SKM-1 (cell line): Measurements from ENCODE around the gene ABCA3.
A peak's percentile ranks its signal among the peaks of the same experiment; 100 is the strongest.
"Not testable (repeated sequence)": the region's sequence is repeated elsewhere in the genome, so short reads cannot be mapped to it uniquely, and the experiment has no call there.

Source experiments
- DNase-seq: peaks from one replicate; lab custom pipeline; 2025; ENCODE audit not compliant: unreplicated experiment; lab: John Stamatoyannopoulos, UW

The ABCA3 gene

GRCh38 chr16:2257726-2258125 is 82.8 kb downstream of the ABCA3 start:
- DNase-seq = no peak

- no peak for DNase-seq
These were observed 83.9 kb downstream of the ABCA3 start for GRCh38 chr16:2256531-2257140.

- DNase-seq = no peak
These were observed 87.2 kb downstream of the ABCA3 start for GRCh38 chr16:2253293-2253692.

DNA sequence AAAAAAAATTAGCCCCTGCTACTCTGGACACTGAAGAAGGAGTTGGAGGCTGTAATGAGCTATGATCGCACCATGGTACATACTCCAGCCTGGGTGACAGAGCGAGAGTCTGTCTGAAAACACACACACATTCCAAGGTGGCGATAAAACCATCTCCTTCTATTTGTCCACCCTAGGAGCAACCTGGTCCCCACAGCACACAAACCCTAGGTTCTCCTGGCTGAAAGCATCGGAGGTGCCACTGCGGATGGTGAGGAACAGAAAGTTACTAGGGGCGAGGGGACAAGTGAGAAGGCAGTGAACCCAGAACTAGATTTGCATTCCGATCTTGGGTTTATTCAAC is 87.8 kb downstream of the ABCA3 start:
- no peak for DNase-seq

- peak; percentile 85 for DNase-seq
These were observed 89.0 kb downstream of the ABCA3 start, which contains the start of gene ECI1 for GRCh38 chr16:2251296-2252111. Gene ECI1, minus strand, starts transcription at chr16:2251587. Its CDS starts 21 bp downstream, at chr16:2251566.

DNA sequence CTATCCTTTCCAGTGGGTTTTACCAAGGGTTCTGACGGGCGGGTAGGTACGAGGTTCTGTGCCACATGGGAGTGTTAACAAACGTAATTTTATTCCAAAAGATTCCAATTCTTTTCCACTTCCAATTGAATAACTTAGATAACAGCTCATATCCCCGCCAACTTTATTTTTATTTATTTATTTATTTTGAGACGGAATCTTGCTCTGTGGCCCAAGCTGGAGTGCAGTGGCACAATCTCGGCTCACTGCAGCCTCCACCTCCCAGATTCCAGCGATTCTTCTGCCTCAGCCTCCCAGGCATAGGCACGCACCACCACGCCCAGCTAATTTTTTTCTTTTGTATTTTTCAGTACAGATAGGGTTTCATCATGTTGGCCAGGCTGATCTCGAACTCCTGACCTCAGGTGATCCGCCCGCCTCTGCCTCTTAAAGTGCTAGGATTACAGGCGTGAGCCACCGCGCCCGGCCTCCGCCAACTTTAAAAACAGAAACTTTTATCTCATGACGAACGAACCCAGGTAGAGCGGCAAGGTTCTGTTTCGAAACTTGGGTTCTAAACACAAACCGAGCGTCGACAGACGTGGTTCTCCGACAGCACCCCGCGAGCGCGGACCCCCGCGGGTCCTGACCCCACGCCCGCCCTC is 89.8 kb downstream of the ABCA3 start:
- no peak for DNase-seq

DNA sequence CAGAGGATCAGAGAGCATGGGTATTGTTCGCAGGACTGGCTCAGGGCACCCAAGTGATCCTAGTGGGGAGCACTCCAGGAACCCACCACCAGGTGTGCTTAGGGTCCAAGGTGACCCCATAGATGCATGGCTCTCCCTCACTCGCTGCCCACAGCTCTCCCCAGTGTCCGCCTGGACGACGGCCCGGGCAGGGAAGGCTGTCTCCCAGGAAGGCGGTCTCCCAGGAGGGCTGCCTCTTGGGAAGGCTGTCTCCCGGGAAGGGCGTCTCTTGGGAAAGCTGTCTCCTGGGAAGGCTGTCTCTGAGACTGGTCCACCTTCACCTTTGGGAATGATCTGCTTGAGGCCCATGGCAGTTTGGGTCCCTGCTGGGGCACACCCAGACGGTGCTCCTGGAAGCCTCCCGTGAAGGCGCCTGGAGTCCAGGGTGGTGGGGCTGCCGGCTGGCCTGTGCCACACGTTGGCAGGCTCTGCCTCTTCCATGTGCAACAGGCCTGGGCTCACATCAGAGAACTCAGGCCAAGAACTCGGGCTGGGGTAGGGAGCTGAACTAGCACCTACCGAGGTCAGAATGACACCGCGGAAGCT is 94.1 kb downstream of the ABCA3 start:
- no peak for DNase-seq

DNA sequence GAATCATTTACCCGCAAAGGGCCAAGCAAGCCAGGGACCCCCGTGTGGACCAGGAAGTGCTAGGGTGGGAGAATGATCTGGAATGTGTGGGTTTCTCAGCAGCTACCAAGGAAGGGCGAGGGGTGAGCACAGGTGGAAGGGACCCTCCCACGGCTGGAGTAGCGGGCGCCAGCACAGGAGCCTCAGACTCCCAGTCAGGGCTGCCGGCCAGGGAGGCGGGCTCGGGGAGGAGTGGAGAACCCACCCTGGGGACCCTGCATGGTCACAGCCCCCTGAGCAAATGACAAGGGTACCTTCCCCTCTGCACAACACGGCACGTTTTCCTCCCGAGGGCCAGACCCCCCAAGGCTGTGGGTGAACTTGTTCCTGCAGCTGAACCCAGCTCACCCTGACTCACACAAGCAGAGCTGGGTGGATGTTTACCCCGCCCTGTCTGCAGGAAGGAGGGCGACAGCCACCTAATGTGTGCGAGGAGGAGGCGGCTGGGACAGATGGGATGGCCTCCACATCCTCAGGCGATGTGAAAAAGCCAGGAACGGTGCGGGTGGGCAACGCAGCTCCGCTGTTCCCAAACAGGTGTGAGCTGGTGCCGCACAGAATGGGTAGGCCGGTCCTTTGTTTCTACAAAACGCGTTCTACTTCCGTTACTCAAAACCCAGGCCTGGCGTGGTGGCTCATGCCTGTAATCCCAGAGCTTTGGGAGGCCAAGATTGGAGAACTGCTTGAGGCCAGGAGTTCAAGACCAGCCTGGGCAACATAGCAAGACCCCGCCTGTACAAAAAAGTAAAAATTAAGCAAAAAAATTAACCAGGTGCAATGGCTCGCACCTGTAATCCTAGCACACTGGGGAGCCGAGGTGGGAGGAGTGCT is 95.4 kb downstream of the ABCA3 start:
- no peak for DNase-seq

DNA sequence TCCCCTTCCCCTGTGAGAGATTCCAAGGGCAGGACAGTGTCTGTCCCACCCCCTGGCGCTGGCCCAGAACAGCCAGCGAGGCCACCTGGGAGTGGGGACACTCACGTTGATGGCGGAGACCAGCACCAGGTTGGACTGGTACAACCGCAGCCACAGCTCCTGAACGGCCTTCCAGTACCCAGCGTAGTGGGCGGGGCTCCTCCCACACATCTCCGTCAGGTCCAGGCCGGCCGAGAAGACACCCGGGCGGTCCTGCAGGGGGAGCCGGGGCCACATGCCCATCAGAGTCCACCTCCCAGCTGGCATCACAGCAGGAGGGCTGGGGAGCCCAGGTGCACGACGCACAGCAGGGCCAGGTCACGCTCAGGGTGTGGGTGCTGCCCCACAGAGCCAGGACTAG is 96.2 kb downstream of the ABCA3 start:
- DNase-seq = no peak

DNA sequence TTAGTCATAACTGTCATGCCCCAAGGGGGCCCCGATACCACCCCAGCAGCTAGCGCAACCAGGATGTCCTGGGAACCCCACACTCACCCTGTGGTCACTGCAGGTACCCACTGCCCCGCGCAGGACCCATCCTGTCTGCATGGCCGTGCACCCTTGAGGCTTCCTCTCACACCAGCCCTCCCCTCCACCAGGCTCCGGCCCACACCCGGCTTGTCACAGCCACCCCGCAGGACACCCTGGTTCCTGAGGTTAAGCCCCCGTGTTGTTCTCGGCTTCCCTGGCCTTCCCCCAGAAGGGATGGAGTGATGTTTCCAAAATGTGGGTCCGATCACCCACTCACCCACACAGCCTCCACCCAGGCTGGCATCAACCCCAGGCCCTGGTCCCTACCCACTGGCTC is 96.7 kb downstream of the ABCA3 start:
- DNase-seq = no peak

- DNase-seq = no peak
These were observed 97.4 kb downstream of the ABCA3 start for GRCh38 chr16:2243031-2243528.

GRCh38 chr16:2242598-2242997 is 97.9 kb downstream of the ABCA3 start:
- DNase-seq = no peak

DNA sequence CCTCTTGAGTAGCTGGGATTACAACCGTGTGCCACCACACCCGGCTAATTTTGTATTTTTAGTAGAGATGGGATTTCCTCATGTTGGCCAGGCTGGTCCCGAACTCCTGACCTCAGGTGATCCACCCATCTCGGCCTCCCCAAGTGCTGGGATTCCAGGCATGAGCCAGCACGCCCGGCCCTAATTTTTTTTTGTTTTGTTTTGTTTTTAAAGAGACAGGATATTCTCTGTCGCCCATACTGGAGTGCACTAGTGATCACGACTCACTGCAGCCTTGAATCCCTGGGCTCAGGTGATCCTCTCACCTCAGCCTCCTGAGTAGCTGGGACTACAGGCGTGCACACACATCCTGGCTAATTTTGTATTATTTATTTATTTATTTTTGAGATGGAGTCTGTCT is 100.2 kb downstream of the ABCA3 start:
- DNase-seq = not testable (repeated sequence)

- no peak for DNase-seq
These were observed 101.5 kb downstream of the ABCA3 start for GRCh38 chr16:2238838-2239675.

DNA sequence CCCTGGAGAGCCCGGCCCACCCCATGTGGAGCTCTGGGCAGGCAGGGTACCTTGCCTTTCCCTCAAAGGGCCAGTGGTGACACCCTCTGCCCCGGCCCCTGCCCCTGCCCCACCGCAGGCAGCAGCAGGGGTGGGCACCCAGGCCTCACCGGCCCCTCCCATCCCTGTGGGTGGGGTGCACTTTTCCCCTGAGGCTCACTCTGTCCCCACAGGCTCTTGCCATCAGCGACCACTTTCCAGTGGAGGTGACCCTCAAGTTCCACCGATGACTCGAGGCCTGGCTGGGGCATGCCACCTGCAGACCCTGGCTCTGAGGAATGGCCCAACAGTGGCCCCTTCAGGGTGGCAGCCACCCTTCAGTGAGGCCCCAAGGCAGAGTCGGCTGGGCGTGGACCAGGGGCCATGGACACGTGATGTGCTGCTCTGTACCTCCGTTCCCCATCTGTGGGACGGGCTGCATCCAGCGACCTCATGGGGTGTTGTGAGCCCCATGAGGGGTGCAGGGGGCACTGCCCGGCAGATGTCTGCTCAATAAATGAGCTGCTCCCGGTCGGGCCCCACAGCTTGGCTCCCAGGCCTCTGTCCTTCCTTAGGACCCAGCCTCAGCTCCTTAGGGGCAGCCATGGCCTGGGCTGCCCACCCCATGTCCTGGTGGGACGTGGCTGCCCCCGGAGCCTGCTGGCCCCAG is 102.2 kb downstream of the ABCA3 start:
- DNase-seq = no peak

- DNase-seq = no peak
These were observed 102.9 kb downstream of the ABCA3 start for GRCh38 chr16:2237493-2238149.

DNA sequence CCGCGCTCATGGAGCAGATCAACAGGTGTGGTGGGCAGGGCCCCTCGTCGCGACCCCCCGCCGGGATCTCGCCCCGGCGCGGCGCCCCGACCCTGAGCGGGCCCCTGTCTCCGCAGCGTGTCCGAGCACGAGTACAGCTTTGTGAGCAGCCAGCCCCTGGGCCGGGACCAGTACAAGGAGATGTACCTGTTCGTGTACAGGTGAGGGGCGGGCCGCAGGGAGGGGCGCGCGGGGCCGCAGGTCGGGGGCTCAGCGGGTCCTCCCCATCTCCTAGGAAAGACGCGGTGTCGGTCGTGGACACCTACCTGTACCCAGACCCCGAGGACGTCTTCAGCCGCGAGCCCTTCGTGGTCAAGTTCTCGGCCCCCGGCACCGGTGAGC is 103.4 kb downstream of the ABCA3 start:
- no peak for DNase-seq

- no peak for DNase-seq
These were observed 104.0 kb downstream of the ABCA3 start, which contains the start of gene DNASE1L2 for GRCh38 chr16:2236337-2237101. Gene DNASE1L2, plus strand, starts transcription at chr16:2236444. Its CDS starts 373 bp downstream, at chr16:2236817.
